GM21381 (cell line): ENCODE data around the gene TNP1.

Experiments
- ATAC-seq: cut with Tn5 transposase; IDR thresholded peaks from one replicate; pipeline ENCODE4 v1.9.1; 2021; ENCODE audit warnings: mild to moderate bottlenecking, moderate library complexity; ENCODE audit not compliant: unreplicated experiment

TNP1 gene

DNA sequence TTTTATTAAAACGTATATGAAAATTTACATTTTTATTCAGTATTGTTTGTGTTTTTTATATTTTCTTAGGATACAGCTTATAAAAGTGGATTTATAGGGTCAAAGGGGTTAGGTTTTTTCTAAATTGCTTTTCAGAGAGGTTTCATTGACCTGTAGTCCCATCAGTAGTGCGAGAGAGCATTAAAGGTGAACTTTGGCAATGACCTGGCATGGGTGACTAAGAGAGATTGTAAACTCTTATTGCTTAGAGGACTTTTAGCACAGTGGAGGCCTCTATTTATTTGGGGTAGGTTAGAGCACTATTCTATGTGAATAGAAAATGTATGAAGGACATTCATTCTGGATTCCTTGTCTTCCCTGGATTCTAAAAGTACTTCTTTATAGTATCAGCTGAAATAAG lies 16.0 kb upstream of the TNP1 start:
- no peak for ATAC-seq

DNA sequence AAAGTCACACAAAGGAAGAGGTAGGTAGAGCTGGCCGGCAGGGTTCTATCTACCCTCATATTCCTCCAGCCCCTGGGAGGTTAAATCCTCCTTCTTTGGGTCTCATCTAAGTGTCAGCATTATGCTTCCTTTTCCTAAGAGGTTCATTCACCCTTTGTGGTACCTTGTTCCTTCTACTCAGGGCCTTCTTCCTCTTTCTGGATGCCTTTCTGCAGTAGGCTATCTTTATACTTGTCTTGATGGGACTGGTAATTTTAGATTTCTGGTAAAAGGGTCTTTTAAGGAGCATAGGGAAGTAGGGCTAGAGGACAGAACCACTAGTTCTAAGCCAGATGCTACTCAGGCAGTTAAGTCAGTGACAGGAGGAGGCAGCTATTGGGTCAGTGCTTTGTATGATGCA lies 13.7 kb upstream of the TNP1 start:
- no peak for ATAC-seq

DNA sequence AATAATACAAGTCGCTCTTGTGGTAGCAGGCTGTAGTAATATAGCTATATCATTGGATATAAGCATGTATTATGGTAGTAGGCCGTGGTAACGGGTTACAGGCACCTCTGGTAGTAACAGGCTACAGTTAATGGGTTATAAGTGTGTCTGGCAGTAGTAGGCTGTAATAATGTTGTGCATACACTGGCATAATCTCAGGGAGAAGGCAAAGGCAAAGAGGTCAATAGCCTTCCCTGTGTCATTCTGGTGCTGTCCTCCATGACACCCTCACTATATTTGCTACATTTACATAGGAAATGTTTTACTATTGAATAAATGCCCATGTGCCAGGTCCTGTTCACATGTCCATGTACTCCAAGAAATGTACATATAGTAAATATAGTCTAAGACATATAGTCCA lies 12.8 kb upstream of the TNP1 start:
- no peak for ATAC-seq

DNA sequence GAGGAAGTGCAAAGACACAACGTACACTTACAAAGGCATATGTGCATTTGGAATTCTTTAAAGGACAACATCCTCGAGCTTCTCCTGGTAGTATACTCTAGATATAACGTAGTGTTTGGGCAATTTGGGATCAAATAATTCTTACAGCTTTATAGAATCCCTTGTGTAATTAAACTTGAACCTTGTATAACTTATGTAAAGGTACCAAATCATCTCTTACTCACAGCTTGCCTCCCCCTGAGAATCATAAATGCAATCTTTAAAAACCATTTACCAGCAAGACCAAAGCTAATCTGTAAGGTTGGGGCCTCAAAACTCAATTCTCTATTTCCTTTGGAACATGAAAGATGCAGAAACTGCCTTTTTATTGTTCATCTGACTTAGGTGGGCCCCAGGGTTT lies 12.2 kb upstream of the TNP1 start:
- ATAC-seq, result no peak

DNA sequence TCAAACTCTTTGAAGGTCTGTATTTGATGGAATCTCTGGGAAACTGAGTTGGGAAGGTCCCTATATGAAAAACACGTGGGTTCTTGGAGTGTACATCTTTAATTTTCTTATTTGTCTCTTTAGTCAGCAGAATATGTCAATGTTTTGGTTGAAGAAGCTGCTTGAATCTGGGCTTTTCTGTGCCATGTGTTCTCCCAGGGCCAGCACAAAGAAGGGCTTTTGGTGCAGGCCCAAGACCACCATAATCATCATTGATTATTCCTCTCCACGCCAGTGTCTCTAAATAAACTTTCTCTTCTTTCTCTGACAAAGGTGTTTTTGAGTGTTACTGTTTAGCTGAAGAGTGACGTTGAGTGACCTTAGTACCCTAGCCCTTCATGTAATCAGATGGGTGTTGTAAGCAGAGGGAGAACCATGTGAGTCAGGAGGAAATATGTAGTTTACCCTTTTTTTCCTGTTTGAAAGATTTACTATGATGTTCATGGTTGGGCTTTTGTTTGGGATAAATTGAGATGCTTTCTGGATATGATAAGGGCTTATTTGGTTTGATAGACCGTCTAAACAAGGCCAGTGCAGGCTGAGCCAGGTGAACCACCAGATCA lies 11.6 kb upstream of the TNP1 start:
- no peak for ATAC-seq

DNA sequence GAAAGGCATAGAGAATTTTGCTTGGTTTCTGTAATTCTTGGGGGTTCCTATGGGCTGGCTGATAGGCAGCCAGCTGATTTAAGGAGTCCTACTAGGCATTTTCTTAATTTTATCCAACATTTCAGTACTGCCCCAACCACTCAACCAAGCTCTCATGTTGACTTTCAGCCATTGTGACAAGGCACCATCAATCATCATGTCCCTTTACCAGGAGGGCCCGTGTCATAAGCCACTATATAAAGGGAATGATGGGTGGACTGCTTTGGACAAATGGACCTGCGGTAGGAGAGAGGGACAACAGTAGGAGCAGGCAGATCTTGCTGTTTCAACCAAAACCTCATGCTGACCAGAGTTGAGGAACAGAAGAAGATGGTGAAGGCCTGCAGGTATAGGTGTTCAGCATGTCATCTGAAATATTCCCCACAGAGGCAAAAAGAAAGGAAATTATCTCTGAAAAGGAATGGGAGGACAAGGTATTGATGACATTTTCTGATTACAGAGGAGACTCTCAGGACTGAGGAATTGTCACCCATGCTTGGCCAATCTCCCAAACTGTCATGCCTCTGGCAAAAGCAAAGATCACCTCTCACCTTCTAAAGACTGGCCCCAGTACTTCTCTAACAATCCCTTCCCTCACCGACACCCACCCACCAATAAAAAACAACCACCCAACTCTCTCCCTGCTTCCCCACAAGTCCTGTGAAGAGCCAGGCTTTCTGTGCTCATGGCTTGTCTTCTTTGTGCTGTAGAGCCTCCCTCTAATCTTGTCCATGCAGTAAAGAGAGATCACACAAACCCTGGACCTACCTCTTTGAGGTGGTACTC lies 10.9 kb upstream of the TNP1 start:
- no peak for ATAC-seq

DNA sequence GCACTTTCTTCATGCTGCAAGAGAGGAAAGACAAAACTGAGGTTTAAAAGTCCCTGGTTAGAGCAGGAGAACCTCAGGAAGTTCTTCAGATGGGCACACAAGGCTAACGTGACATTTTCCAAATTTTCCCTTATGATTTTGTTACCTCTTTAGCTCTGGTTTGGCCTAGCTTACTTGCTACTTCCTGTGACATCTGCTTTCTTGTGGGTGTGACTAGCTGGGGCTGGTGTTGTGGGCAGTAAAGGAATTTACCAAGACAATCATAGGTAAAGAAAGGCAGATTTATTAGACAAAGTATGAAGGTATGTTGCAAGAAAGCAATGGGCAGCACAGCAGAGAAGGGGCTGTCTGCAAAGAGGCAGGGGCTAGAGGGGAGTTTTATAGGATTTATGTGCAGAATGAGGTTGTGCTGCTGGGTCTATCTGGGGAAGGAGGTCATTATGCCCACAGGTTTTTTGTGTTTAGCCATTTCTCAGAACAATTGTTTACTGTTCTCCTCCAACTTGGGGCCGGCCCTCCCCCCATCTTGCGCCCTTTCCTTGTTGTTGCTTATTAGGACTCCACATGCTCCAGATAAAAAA lies 6.7 kb upstream of the TNP1 start:
- ATAC-seq, result no peak

DNA sequence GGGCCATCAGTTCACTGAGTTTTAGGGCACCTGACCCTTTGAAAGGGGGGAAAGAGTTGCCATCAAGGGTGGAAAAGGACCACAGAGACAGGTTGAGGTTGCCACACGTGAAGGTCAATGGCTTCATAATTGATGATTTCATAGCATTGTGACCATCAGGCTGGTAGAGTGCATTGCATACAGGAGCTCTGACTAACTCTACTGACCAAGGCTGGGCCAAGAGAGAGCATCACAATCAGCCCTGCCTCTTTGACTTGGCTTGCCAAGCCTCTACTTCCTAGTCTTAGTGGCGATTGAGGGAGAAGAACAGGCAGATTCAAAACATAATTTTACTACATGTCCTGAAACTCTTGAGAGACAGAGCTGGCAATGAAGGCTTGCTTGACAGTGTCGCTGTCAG lies 5.8 kb upstream of the TNP1 start:
- no peak for ATAC-seq

DNA sequence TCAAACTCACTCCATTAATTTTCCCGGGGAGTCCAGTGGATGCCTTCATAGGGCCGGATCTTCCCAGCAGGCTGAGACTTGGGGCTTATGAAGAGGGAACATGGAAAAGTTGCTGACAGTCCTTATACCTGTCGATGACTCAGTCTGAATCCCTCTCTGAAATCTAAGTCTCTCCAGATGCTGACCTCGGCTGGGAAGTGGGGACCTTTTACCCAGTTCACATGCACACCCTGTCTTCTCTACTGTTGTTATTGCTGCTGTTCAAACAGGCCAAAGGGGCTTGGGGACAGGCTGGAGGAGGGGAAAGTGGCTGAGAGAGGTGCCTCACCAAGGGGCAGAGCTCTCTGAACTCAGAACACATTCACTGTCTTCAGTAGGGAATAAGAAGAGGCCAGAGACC lies 4.1 kb upstream of the TNP1 start:
- no peak for ATAC-seq

DNA sequence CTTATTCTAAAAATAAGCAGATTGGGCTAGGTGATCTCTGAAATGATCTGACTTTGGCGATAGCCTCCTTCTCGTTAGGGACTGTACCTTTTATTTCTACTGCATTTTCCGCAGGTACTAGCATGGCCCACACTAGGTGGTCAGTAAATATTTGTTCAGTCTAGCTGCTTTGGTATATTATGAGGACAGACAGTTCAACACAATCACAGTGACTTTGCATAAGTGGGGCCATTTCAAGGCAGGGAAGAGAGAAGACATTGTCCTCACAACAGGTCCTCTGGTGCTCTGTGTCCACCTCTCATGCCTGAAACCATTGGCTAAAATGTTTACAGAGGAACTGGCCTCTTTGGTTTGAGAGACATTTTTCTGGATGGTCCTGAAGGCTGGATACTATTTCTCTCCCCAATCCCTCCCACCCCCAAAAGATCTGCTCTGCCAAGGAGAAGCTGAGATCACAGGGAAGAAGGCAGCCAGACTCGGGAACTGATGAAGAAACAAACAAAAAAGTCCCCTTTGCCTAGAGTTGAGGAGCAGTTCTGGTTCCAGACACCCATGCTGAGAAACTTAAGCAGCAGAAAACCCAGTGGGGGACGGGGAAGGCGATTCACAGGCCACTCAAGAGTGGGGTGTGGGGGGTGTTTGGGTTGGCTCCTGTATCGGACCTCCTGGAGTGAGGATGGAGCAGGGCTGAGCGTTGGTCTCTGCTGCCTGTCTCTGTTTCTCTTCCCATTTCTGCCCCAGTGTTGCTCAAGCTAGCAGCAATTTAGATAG lies 2.9 kb upstream of the TNP1 start:
- no peak for ATAC-seq

DNA sequence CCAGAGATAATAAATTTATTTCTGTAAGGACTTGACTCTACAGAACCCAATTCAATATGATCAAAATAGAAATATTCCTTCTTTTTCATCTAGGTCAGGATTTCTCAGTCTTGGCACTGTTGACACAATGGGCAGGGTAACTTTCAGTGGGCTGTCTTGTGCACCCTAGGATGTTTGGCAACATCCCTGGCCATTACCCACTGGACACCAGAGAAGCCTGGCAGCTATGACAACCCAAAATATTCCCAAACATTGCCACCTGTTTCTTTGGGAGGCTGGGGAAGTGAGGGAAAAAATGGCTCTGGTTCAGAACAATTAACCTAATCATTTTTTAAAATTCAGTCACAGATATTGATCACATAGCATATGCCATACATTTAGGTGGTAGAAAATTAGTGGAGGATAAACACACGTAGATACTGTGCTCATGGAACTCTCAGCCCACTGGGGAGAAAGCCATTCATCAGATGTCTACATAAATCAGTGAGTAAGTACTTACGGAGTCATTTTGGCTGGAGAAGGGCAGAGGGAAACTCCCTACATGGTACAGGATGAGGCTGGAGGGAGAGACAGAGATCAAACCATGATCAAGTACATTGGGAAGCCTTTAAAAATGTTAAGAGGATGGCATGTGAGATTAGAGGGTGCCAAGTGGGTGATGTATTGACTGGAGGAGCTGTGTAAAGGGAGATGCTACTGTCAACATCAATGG lies 718 bp upstream of the TNP1 start:
- no peak for ATAC-seq

DNA sequence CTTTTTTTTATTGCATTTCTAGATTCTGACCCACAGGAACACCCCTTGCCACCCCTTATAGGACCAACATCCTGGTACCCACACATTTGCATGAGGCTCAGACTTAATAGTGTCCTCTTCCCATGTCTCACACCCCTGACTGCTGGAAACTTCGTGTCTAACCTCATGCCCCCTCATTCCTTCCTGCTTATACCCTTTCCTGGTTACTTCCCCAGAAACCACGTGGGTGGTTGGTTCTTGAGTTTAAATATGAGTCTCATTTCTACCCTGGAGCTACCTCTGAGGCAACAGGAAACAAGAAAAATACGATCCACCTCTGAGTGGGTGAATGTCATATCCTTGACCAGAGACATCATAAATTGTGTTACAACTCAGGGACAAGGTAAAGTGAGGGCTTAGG lies 1.6 kb downstream of the TNP1 start:
- ATAC-seq, result no peak

DNA sequence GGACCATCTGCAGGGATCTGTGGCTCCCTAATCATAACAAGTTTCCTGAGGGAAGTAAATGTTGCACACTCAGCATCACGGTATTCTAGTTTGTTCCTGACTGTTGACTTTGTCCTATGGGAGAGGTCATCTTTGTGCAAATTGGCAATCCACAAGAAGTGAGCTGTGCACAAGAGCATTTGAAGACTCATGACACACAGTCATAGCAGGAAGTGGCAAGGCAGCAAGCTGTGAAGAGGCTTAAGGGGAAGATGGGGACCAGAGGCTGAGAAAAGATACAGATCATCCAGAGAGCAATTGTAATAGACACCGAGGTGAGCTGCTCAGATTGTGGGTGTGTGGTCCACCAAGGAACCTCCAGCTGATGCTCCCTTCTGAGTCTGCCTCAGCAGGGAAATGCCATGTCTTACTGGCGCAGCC lies 2.7 kb downstream of the TNP1 start:
- ATAC-seq, result no peak

DNA sequence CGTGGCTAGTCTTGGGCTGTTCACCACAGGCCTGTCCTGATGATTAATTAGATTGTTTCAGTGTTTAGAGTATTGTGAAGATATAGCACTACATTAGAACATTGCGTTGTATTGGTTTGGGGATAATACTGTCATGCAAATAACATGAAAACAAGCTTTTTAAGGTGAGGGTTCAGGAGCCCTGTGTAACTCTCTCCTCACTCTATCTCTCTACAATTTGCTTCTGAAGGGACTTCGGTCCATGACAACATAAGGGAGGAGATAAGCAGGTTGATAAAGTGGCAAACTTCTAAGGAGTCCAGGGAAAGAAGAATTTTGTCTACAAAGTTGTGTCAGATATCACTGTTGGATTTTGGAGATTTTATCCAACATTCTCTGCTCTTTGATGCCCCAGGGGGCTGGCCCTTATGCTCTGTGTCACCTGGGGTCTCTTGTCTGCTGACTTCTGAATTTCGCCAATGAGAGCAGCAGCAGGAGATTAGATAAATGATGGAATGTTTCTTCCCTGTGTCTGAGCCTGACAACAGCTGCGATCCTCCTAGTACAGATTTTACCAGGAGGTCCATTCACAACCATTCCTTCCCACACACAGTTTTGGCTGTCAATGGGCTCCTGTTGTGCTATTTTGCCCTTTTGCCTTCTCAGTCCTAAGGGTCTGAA lies 3.3 kb downstream of the TNP1 start:
- no peak for ATAC-seq

DNA sequence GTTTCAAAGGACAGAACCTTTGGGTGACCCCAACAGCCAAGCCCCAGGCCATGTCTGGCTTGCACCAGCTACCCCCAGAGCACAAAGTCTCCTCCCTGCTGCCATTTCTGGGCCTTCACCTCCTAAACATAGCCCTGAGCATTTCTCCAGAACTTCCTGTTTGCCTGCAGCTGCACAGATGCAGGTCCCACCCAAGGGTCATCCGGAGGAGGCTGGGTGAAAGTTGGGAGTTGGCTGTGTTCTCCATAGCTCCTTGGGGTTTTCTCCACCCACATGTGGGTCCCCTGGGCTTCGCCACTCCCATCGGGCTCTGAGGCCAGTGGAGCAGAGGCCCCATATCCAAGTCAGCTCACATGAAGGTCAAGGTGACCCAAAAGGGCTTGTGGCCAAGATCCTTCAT lies 4.3 kb downstream of the TNP1 start:
- ATAC-seq, result no peak

DNA sequence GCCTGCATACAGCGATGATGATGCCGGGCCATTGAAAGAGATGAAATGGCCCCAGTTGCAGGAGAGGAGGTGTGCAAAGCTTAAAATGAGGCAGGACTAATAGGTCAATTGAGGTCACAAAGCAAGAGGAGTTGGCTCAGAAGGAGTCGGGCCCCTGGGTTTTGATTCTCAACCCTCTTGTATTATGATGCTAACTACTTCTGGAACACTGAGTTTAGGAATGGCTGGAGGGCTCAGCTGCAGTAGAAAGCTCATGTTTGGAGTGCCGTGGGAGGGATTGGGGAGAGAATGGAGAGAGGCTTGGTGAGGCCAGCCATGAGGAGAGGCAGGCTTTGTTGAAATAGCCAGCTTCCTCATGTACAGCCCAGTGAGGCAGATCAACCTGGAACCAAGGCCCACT lies 4.8 kb downstream of the TNP1 start:
- no peak for ATAC-seq

DNA sequence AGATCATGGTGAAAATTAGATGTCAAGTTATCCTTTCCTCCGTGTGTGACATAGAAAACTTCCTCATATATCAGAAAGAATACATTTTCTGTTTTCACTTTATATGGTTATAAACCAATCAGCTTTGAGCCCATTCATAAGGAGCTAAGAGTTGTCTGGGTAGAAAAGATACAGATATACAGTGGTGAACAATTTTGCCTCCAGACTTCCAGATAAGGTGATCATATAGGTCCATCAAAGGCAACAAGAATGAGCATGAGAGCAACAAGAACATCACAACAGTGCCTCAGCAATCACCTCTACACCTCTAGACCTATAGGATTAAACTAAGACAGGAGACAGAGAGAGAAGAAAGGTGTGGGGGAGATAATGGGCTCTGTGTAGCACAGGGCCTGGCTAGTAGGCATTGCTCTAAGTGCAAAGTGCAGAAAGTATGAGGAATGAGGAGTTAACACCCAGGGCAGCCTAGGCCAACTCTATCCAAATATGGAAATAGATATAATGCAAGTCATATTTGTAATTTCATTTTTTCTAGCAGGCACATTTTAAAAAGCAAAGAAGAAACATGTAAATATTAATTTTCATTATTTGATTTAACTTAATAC lies 8.3 kb downstream of the TNP1 start:
- no peak for ATAC-seq

DNA sequence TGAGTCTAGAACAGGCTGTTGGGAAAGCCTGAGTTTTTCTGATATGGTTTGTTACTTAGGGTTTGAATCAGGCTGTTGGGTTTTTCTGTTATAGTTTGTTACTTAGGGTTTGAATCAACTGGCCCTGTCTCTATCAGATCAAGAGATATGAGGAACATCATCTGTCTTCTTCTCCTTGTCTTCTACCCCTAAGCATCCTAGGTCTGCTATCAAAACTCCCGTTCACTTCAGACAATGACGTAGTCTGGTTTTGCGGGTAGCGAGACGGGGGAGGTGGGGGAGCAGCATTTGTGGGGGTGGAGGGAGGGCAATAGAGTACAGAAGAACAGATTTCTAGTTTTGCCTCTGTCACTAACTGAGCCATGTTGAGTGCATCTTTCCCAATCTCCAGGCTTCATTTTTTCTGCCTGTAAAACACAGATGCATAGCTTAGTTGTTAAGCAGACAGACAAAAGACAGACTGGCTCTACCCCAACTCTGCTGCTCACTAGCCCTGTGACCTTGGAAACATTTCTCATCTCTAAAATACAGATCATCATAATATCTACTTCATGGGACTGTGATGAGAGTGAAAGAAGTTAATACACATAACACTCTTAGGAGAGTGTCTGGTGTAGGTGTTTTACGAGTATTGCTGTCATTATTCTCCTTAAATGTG lies 9.1 kb downstream of the TNP1 start:
- ATAC-seq, result no peak

DNA sequence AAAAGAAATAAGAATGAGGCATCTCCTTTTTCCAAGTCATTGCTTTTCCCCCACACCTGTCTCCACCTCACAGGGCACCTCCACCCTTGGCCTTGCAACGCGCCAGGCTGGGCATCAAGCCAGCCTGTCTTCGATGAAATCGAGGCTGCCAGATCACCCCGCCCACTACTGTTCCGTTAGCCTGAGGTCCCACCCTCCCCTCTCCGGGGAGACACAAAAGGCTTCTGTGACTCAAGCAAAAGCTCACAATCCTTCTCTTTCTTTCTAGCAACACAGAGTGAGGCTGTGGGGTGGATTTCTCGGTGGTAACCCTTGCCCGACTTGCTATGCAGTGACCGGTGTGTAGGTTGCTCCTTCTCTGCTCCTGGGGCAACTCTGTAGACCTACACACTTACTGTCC lies 9.9 kb downstream of the TNP1 start:
- ATAC-seq, result no peak

DNA sequence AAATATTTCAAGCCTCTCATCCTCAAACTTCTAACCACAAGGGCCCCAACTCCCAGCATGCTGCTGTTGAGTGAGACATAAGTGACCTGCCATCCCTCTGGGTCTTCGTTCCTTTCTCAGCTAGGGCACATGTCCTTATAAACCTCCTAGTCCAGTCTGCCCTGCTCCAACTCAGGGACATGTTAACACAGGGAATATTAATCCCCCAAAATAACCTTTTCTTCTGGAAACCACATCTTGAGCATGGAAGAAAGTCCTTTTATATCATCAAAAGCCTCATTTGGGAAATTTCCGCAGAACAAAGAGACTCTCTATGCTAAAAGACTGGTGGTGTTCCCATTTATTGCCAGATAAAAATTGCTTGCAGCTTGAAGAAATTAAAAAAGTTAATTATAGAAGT lies 14.4 kb downstream of the TNP1 start:
- ATAC-seq, result no peak
